IPS DF 6.9 (cell line): Measurements from ENCODE around the gene FAN1.

Experiments used
- DNase-seq: peaks from one replicate; pipeline ENCODE4 v3.0.0-alpha.2; 2013; ENCODE audit warnings: low read depth, low spot score
- H3K27ac ChIP-seq: one replicate; pipeline ENCODE4 v1.5.1; 2013; ENCODE audit warnings: low read length, control low read depth
- H3K27me3 ChIP-seq: 2 replicates; pipeline ENCODE4 v1.6.1; 2013; ENCODE audit warnings: mild to moderate bottlenecking, low read length; ENCODE audit not compliant: control insufficient read depth, insufficient read depth
- H3K36me3 ChIP-seq: 2 replicates; pipeline ENCODE4 v1.6.1; 2013; ENCODE audit warnings: low read length; ENCODE audit not compliant: control insufficient read depth, insufficient read depth
- H3K4me1 ChIP-seq: 2 replicates; pipeline ENCODE4 v1.6.1; 2013; ENCODE audit warnings: low read length; ENCODE audit not compliant: control insufficient read depth, insufficient read depth
- H3K4me3 ChIP-seq: 2 replicates; pipeline ENCODE4 v1.5.1; 2013; ENCODE audit warnings: mild to moderate bottlenecking, low read length
- H3K9me3 ChIP-seq: 2 replicates; pipeline ENCODE4 v1.6.1; 2013; ENCODE audit warnings: low read length, inconsistent platforms; ENCODE audit not compliant: control insufficient read depth, insufficient read depth
- WGBS: extraction: QIAGEN DNeasy Blood & Tissue Kit; methylation state at CpG from one replicate; pipeline ENCODE4 v1.1.7; 2013; ENCODE audit warnings: mixed read lengths, missing lambda C conversion rate; ENCODE audit not compliant: insufficient read length, insufficient coverage; 5-methylcytosine and 5-hydroxymethylcytosine counted together

The FAN1 gene

GRCh38 chr15:30954674-30955073 is 51.0 kb downstream of the FAN1 start:
- no CpG with 5 or more reads among the region's 1 CpG for WGBS
- Histone ChIP-seq H3K9me3 (no peaks in the 10 kb centered on the region), H3K27ac (no peak overlapping the region), H3K27me3 (no peaks in the 10 kb centered on the region), H3K36me3 (peaks cover 11% of the 10 kb centered on the region; the same call in 1 of the 2 replicates), H3K4me1 (0 out of 2 replicates have a peak, but pooled peaks cover 2% of the 10 kb centered on the region), H3K4me3 (no peak overlapping the region)
- DNase-seq: no peak

GRCh38 chr15:30956216-30957124 is 52.8 kb downstream of the FAN1 start:
- no peak overlapping the region for H3K27ac ChIP-seq
- no peaks in the 10 kb centered on the region for H3K27me3 ChIP-seq
- no peaks in the 10 kb centered on the region for H3K9me3 ChIP-seq
- H3K4me1 ChIP-seq: 0 out of 2 replicates have a peak, but pooled peaks cover 2% of the 10 kb centered on the region
- peaks cover 10% of the 10 kb centered on the region; the same call in 1 of the 2 replicates for H3K36me3 ChIP-seq
- WGBS: no CpG with 5 or more reads among the region's 6 CpGs
- DNase-seq: no peak
- H3K4me3 ChIP-seq: no peak overlapping the region

- WGBS: no CpG with 5 or more reads among the region's 5 CpGs
- H3K27ac ChIP-seq: no peak overlapping the region
- no peak for DNase-seq
- H3K4me1 ChIP-seq: 0 out of 2 replicates have a peak, but pooled peaks cover 2% of the 10 kb centered on the region
- no peaks in the 10 kb centered on the region for H3K9me3 ChIP-seq
- H3K36me3 ChIP-seq: peaks cover 8% of the 10 kb centered on the region; the same call in 1 of the 2 replicates
- H3K27me3 ChIP-seq: no peaks in the 10 kb centered on the region
- no peak overlapping the region for H3K4me3 ChIP-seq
These were observed 54.5 kb downstream of the FAN1 start for GRCh38 chr15:30958219-30958618.

GRCh38 chr15:30962079-30962478 is 58.4 kb downstream of the FAN1 start:
- no peak overlapping the region for H3K27ac ChIP-seq
- peaks cover 3% of the 10 kb centered on the region; the same call in 1 of the 2 replicates for H3K36me3 ChIP-seq
- no peaks in the 10 kb centered on the region for H3K27me3 ChIP-seq
- DNase-seq: no peak
- H3K9me3 ChIP-seq: no peaks in the 10 kb centered on the region
- no peaks in the 10 kb centered on the region for H3K4me1 ChIP-seq
- no peak overlapping the region for H3K4me3 ChIP-seq

GRCh38 chr15:30962659-30963058 is 58.9 kb downstream of the FAN1 start:
- DNase-seq: no peak
- no peak overlapping the region for H3K4me3 ChIP-seq
- no CpG with 5 or more reads among the region's 3 CpGs for WGBS
- no peak overlapping the region for H3K27ac ChIP-seq
- H3K36me3 ChIP-seq: peaks cover 3% of the 10 kb centered on the region; the same call in 1 of the 2 replicates
- no peaks in the 10 kb centered on the region for H3K27me3 ChIP-seq
- H3K4me1 ChIP-seq: no peaks in the 10 kb centered on the region
- no peaks in the 10 kb centered on the region for H3K9me3 ChIP-seq

GRCh38 chr15:30963681-30964080 is 60.0 kb downstream of the FAN1 start:
- no peak overlapping the region for H3K27ac ChIP-seq
- WGBS: no CpG with 5 or more reads among the region's 3 CpGs
- peaks cover 2% of the 10 kb centered on the region; the same call in 1 of the 2 replicates for H3K36me3 ChIP-seq
- H3K27me3 ChIP-seq: no peaks in the 10 kb centered on the region
- no peak overlapping the region for H3K4me3 ChIP-seq
- H3K9me3 ChIP-seq: no peaks in the 10 kb centered on the region
- DNase-seq: no peak
- no peaks in the 10 kb centered on the region for H3K4me1 ChIP-seq

- DNase-seq: no peak
- Histone ChIP-seq H3K36me3 (peaks cover 3% of the 10 kb centered on the region; the same call in 1 of the 2 replicates), H3K27ac (no peak overlapping the region), H3K4me1 (no peaks in the 10 kb centered on the region), H3K27me3 (no peaks in the 10 kb centered on the region), H3K4me3 (no peak overlapping the region), H3K9me3 (no peaks in the 10 kb centered on the region)
- WGBS: no CpG with 5 or more reads among the region's 2 CpGs
These were observed 66.0 kb downstream of the FAN1 start for GRCh38 chr15:30969724-30970123.

GRCh38 chr15:30973379-30973778 is 69.7 kb downstream of the FAN1 start:
- no peak for DNase-seq
- Histone ChIP-seq H3K9me3 (no peaks in the 10 kb centered on the region), H3K36me3 (peaks cover 3% of the 10 kb centered on the region; the same call in 1 of the 2 replicates), H3K4me1 (no peaks in the 10 kb centered on the region), H3K27me3 (no peaks in the 10 kb centered on the region), H3K4me3 (no peak overlapping the region), H3K27ac (no peak overlapping the region)
- whole genome bisulfite sequencing: no CpG with 5 or more reads among the region's 4 CpGs

GRCh38 chr15:30974112-30974511 is 70.4 kb downstream of the FAN1 start:
- no peaks in the 10 kb centered on the region for H3K27me3 ChIP-seq
- no peaks in the 10 kb centered on the region for H3K9me3 ChIP-seq
- DNase-seq: no peak
- WGBS: no CpG with 5 or more reads among the region's 5 CpGs
- H3K4me1 ChIP-seq: no peaks in the 10 kb centered on the region
- peaks cover 3% of the 10 kb centered on the region; the same call in 1 of the 2 replicates for H3K36me3 ChIP-seq
- H3K4me3 ChIP-seq: no peak overlapping the region
- no peak overlapping the region for H3K27ac ChIP-seq

- peaks cover 2% of the 10 kb centered on the region; the same call in 1 of the 2 replicates for H3K36me3 ChIP-seq
- no peak overlapping the region for H3K27ac ChIP-seq
- no peak for DNase-seq
- no peak overlapping the region for H3K4me3 ChIP-seq
- H3K4me1 ChIP-seq: no peaks in the 10 kb centered on the region
- H3K27me3 ChIP-seq: no peaks in the 10 kb centered on the region
- no peaks in the 10 kb centered on the region for H3K9me3 ChIP-seq
These were observed 74.6 kb downstream of the FAN1 start for GRCh38 chr15:30978328-30978727.
